HEK293T (cell line): ENCODE measurements around the gene COG4.
A peak's percentile ranks its signal among the peaks of the same experiment; 100 is the strongest.

ENCODE experiments used
- CTCF ChIA-PET: fragments of 350-600 bp; formaldehyde crosslinking; extraction: SDS; loops from one replicate; lab custom pipeline; 2021; ENCODE audit warnings: antibody characterized with exemption, inconsistent platforms; lab: Yijun Ruan, JAX
- POLR2A ChIA-PET: fragments of 350-600 bp; formaldehyde crosslinking; extraction: SDS; loops from one replicate; lab custom pipeline; 2020; ENCODE audit warnings: antibody characterized with exemption, inconsistent platforms; lab: Yijun Ruan, JAX
- DNase-seq: peaks from one replicate; pipeline ENCODE4 v3.0.0; 2012; ENCODE audit warnings: mixed read lengths; ENCODE audit errors: extremely low spot score
- ARNT ChIP-seq: fragments of 450-650 bp; IDR thresholded peaks from 2 replicates; pipeline ENCODE4 v1.6.1; 2017; ENCODE audit warnings: mild to moderate bottlenecking
- BHLHE40 ChIP-seq: fragments of 450-650 bp; IDR thresholded peaks from 2 replicates; pipeline ENCODE4 v1.6.1; 2016; ENCODE audit warnings: mild to moderate bottlenecking, moderate library complexity, borderline replicate concordance
- CTBP1 ChIP-seq: fragments of 450-650 bp; IDR thresholded peaks from 2 replicates; pipeline ENCODE4 v1.6.1; 2016; ENCODE audit warnings: borderline replicate concordance
- ELF4 ChIP-seq: fragments of 450-650 bp; IDR thresholded peaks from 2 replicates; pipeline ENCODE4 v1.6.1; 2017; ENCODE audit warnings: antibody characterized with exemption
- FOXA1 ChIP-seq: fragments of 450-650 bp; IDR thresholded peaks from 2 replicates; pipeline ENCODE4 v1.6.1; 2016; ENCODE audit warnings: mild to moderate bottlenecking
- FOXK2 ChIP-seq: fragments of 450-650 bp; IDR thresholded peaks from 2 replicates; pipeline ENCODE4 v1.6.1; 2016; ENCODE audit warnings: mild to moderate bottlenecking
- FOXM1 ChIP-seq: fragments of 450-650 bp; IDR thresholded peaks from 2 replicates; pipeline ENCODE4 v1.6.1; 2017; ENCODE audit warnings: mild to moderate bottlenecking, borderline replicate concordance
- HDGF ChIP-seq: fragments of 450-650 bp; IDR thresholded peaks from 2 replicates; pipeline ENCODE4 v1.6.1; 2017; ENCODE audit warnings: antibody characterized with exemption, borderline replicate concordance
- L3MBTL2 ChIP-seq: fragments of 450-650 bp; conservative IDR thresholded peaks from 2 replicates; pipeline ENCODE4 v1.6.1; 2016; ENCODE audit warnings: mild to moderate bottlenecking
- LEF1 ChIP-seq: fragments of 450-650 bp; IDR thresholded peaks from 2 replicates; pipeline ENCODE4 v1.6.1; 2017; ENCODE audit warnings: mild to moderate bottlenecking, borderline replicate concordance
- NFRKB ChIP-seq: fragments of 450-650 bp; IDR thresholded peaks from 2 replicates; pipeline ENCODE4 v1.6.1; 2016; ENCODE audit warnings: mild to moderate bottlenecking, moderate library complexity
- SP1 ChIP-seq: fragments of 450-650 bp; IDR thresholded peaks from 2 replicates; pipeline ENCODE4 v1.6.1; 2017
- SUZ12 ChIP-seq: fragments of 450-650 bp; IDR thresholded peaks from 2 replicates; pipeline ENCODE4 v1.6.1; 2016; ENCODE audit warnings: mild to moderate bottlenecking
- TARDBP ChIP-seq: fragments of 450-650 bp; IDR thresholded peaks from 2 replicates; pipeline ENCODE4 v1.6.1; 2016
- ZNF384 ChIP-seq: fragments of 450-650 bp; IDR thresholded peaks from 2 replicates; pipeline ENCODE4 v1.6.1; 2016
- TF ChIP-seq, protein P1 (sequence below): fragments of 450-650 bp; IDR thresholded peaks from 2 replicates; pipeline ENCODE4 v1.6.1; 2016

COG4 gene

DNA sequence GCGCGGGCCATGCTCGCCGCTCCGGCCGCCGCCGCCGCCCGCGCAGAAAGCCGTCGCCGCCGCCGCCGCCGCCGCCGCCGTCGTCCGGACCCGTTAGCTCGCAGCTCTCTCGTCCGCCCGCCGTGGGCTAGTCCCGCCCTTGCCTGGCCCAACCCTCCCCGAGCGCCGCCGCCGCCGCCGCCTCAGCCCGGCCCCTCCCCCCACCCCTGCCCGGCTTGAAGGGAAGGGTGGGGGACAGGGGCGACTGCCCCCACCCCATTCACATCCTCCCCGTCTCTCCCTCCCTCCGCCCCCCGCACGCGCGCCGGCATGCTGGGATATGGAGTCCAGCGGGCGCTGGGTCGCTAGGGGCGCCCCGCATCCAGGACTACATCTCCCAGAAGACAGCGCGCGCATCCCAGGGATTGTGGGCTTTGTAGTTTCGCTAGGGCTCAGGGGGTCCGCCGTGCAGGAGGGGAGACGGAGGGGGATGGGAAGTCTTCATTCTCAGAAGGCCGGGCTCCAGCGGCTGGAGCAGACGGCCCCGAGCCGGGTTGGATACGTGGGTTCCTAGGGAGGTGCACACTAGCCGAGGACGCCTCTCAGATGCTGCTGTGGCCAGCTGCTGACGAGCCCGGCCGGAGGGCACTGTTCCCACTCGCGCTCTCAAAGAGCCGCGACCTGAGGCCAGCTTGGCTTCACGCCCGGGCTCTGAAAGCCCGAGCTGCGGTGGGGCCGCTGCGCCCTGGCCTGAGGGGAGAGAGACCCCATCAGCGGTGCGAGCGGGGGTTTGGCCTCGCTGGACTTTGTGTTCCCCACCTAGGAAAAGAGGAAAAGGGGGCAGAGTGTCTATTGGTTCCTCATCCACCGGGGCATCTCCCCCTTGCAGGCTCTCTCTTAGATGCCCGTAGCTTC, 84.1 kb downstream of the COG4 start, which contains the start of gene ST3GAL2:
Gene ST3GAL2, minus strand, starts transcription at position 132 of the 894 bp plus-strand sequence. CDS start 40,570 bp downstream, outside the sequence.
- ChIA-PET CTCF (interaction anchor here (1.8 kb wide), 1 partner anchor 15 kb away, joined by 7 read pairs; the partner anchor contains the start of gene FCSK), POLR2A (interaction anchor here (0.9 to 3.5 kb wide), 8 partner anchors 11 to 84 kb away, joined by 3 to 27 read pairs (median 6); partner anchors contain the start of genes COG4, FCSK and SF3B3)
- TF ChIP-seq CTBP1 = no peak
- no peak for TF ChIP-seq ARNT
- peak; percentile 66 for TF ChIP-seq ELF4
- TF ChIP-seq TARDBP = no peak
- no peak for TF ChIP-seq LEF1
- TF ChIP-seq HDGF = no peak
- peak; percentile 99 for TF ChIP-seq SUZ12
- TF ChIP-seq L3MBTL2 = peak; percentile 88
- TF ChIP-seq FOXM1 = peak; percentile 89
- DNase-seq = peak; percentile 93

DNA sequence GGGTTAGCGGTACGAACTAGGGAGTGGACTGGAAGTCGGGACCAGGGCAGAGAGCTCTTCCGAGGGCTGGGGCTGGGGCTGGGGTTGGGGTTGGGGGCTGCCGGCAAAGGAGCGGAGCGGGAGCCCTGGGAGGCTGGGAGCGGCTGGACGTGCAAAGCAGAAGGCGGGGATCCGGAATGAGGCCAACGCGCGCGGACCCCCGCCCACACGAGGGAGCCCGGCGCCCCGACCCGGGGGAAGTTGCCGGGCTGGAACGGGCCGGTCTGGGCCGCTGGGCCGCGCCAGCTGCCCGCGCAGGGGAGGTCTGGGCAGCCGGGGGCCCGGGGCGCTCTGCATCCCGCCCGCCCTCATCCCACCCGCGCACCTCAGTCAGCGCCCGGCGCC, 84.8 kb downstream of the COG4 start:
- no peak for DNase-seq
- ChIA-PET CTCF (interaction anchor here (1.8 kb wide), 1 partner anchor 15 kb away, joined by 7 read pairs; the partner anchor contains the start of gene FCSK), POLR2A (interaction anchor here (1.0 to 3.5 kb wide), 8 partner anchors 11 to 85 kb away, joined by 3 to 27 read pairs (median 6); partner anchors contain the start of genes COG4, FCSK and SF3B3)
- TF ChIP-seq L3MBTL2 = no peak
- no peak for TF ChIP-seq BHLHE40
- TF ChIP-seq, protein P1, sequence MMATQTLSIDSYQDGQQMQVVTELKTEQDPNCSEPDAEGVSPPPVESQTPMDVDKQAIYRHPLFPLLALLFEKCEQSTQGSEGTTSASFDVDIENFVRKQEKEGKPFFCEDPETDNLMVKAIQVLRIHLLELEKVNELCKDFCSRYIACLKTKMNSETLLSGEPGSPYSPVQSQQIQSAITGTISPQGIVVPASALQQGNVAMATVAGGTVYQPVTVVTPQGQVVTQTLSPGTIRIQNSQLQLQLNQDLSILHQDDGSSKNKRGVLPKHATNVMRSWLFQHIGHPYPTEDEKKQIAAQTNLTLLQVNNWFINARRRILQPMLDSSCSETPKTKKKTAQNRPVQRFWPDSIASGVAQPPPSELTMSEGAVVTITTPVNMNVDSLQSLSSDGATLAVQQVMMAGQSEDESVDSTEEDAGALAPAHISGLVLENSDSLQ = no peak
- no peak for TF ChIP-seq SUZ12
- TF ChIP-seq TARDBP = no peak
- no peak for TF ChIP-seq CTBP1
- no peak for TF ChIP-seq ARNT
- TF ChIP-seq LEF1 = no peak
- no peak for TF ChIP-seq NFRKB
- TF ChIP-seq FOXK2 = no peak
- no peak for TF ChIP-seq ZNF384
- no peak for TF ChIP-seq FOXA1
- no peak for TF ChIP-seq FOXM1
- TF ChIP-seq SP1 = no peak
- TF ChIP-seq ELF4 = no peak
- no peak for TF ChIP-seq HDGF

- CTCF ChIA-PET = interaction anchor here (1.8 kb wide), 1 partner anchor 16 kb away, joined by 7 read pairs; the partner anchor contains the start of gene FCSK
- POLR2A ChIA-PET = interaction anchor here (1.0 to 3.5 kb wide), 7 partner anchors 10 to 85 kb away, joined by 3 to 27 read pairs (median 5); partner anchors contain the start of genes COG4, FCSK and SF3B3
- TF ChIP-seq CTBP1 (no peak), SUZ12 (no peak)
- no peak for DNase-seq
Observed at GRCh38 chr16:70437582-70438557, 85.5 kb downstream of the COG4 start.

DNA sequence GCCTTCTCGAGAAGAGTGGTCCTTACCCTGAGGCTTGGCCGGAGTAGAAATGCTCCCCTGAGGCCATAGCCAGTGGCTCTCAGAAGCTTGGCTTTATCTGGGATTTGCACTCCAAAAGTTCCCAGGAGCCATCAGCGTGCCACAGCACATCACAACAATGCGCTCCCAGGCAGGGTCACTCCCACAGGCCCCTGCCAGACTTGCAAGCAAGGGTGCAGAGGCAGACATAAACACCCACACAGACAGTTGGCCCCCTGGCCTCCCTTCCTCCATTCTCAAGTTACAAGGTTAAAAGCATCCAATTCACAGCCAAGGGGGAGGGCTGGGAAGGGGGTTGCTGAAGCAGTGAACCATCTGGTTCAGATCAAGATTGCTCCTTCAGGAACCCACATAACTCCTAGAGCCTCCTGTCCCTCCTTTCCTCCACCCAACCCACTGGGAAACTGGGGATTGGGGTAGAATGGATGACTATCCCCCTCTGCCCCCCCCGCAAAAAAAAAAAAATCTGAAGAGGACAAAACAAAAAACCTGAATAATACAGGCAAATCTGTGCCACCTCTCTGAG, 86.3 kb downstream of the COG4 start:
- DNase-seq = peak; percentile 58
- CTCF ChIA-PET = interaction anchor here (1.8 kb wide), 1 partner anchor 17 kb away, joined by 7 read pairs; the partner anchor contains the start of gene FCSK
- TF ChIP-seq FOXM1 (0 out of 2 replicates have a peak, but pooled peaks have one; percentile 63), NFRKB (no peak)
- POLR2A ChIA-PET = interaction anchor here (1.3 to 3.5 kb wide), 5 partner anchors 9 to 57 kb away, joined by 3 to 27 read pairs (median 6); partner anchors contain the start of gene FCSK

GRCh38 chr16:70434484-70435260, 88.7 kb downstream of the COG4 start:
- CTCF ChIA-PET = interaction anchor here (1.0 kb wide), 1 partner anchor 40 kb away, joined by 3 read pairs; no protein-coding TSS in a partner anchor

More at GRCh38 chr16:70434484-70435260, 88.7 kb downstream of the COG4 start:
- DNase-seq = no peak
- TF ChIP-seq ZNF384 = no peak
- no peak for TF ChIP-seq NFRKB
- no peak for TF ChIP-seq ELF4
- TF ChIP-seq FOXK2 = no peak
- TF ChIP-seq HDGF = no peak
- POLR2A ChIA-PET = no interaction called here
